SKM-1 treated with dmso at 0.1 percent for 144 hours (cell line): ENCODE measurements around the gene EI24.

Experiments used
- DNase-seq: peaks from one replicate; lab custom pipeline; 2025; ENCODE audit not compliant: unreplicated experiment; lab: John Stamatoyannopoulos, UW

Gene EI24

DNA sequence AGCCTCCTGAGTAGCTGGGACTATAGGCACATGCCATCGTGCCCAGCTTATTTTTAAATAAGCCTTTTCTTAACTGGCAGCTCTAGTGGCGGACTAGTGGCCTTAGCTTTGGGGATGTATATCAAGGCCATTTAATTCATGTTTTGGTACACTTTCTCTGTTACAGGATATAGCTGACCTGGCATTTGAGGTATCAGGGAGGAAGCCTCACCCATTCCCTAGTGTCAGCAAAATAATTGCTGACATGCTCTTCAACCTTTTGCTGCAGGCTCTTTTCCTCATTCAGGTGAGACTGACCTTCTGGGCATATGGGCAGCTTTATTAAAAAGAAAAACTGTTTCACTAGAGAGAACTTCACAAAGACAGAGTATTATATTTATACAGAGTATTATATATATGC lies 9.5 kb downstream of the EI24 start:
- no peak for DNase-seq

DNA sequence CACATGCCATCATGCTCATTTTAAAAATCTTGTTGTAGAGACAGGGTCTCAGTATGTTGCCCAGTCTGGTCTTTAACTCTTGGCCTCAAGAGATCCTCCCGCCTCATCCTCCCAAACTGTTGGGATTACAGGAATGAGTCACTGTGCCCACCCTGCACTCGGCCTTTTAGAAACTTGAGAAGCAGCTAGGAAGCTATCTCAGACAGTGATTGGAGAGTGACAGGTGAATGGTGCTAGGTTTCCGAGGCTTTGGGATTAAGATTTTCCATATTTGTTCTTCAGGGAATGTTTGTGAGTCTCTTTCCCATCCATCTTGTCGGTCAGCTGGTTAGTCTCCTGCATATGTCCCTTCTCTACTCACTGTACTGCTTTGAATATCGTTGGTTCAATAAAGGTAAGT lies 10.5 kb downstream of the EI24 start:
- DNase-seq: no peak

DNA sequence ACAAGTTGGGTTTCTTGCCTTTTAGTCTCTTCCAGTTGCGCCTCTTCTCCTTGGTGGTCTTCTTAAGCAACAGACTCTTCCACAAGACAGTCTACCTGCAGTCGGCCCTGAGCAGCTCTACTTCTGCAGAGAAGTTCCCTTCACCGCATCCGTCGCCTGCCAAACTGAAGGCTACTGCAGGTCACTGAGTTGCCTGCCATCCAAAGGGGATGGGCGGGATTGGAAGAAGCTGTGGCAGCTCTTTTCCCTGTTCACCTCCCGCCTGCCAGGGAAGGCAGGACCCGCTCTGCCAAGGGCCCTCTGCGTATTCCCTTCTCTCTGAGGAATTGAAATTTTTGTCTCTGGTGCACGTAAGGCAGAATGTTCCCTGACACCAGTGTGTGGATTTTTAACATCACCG lies 14.2 kb downstream of the EI24 start:
- DNase-seq: no peak

DNA sequence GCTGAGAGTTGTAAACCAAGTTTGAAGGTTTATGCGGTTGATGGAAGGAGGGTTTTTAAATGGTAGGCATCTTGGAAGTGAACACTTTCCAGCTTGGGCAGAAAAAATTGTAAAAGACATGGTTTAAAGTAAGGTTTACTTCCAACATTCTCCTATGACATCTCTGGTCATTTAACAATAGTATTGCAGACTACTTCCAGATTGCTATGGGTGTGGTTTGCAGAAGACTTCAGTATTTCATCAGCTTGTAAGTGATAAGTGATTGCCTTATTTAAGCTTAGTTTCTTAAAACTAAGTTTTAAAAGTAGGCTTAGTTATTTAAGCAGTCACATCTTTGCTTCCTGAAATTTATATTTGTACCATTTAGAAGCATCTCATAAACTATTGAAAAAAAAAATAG lies 16.2 kb downstream of the EI24 start:
- DNase-seq: no peak

DNA sequence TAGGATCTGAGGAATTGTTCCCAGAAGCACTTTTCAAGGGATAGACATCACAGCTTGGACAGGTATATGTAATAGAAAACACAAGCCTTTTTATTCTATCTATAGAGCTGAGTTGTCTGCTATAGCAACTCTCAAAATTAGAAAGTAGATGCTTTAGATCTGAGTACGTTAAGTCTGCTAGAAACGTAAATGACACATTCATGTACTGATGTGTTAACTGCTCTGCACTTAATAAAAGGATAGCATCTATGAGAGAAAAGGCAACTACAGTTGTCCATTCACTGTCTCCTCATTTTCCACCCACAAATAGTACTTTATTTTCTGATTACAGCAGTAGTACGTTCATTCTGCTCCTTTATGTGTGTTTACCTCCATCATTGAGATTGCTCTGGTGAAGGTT lies 17.3 kb downstream of the EI24 start:
- DNase-seq: no peak

DNA sequence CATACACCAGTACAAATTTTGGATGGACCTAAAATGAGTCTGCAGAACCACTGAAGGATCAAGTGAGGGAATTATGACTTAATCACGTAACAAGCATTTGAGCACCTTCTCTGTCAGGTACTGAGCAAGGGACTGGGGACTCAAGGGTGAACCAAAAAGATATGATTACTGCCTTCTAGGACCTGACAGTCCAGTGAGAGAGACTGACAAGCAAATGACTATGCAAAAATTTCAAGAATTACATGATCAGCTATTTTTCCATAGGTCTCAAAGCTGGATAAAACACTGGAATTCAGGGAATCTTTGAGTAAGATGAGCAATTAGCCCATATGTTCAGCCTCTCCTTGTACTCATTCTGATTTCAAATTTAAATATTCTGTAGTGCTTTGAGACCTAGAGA lies 18.2 kb downstream of the EI24 start:
- no peak for DNase-seq

DNA sequence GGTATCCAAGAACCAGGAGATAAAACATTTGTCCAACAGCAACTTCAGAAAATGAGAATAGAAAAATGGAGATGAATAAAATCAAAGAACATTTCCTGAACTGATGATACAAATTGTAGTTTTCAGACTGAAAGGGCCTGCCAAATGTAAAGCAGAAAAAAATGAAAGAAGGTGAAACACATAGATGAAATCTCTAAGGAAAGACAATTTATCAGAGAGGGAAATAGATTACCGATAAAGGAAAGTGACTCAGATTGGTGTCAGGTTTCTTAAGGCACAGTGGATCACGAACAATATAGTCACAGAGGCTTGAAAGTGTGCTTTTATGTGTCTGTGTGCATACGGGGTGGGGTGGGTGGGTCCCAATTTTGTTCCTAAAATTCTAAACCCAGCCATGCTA lies 19.2 kb downstream of the EI24 start:
- no peak for DNase-seq

DNA sequence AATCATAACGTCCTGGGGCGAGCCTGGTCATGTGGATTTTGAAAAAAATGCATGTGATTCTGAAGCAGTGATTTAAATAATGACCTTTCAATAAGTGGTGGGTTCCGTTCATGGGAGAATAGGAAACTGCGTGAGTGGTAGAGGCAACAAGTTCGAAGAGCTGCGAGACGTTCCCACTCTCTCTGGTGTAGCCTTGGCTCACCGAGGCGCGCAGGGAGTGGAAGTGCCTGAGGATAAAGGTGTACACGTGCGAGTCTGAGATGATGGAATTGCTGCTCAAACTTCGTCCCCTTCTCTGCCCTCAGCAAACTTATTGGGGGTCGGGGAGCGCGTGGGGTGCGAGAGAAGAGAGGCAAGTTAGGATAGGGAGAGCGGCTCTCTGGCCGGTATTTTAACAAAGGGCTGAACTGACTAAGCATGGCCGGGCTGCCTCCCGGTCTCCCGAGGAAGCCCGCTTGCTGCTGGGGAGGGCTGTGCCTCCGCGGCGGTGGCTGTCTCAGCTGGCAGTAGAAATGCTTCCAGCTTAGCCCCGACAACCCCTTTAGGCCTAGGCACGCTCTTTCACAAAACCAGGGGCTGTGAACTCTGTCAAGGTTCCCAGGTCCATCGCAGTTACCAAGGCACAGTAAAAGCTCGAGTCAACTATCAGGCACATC lies 22.5 kb downstream of the EI24 start:
- DNase-seq: no peak

DNA sequence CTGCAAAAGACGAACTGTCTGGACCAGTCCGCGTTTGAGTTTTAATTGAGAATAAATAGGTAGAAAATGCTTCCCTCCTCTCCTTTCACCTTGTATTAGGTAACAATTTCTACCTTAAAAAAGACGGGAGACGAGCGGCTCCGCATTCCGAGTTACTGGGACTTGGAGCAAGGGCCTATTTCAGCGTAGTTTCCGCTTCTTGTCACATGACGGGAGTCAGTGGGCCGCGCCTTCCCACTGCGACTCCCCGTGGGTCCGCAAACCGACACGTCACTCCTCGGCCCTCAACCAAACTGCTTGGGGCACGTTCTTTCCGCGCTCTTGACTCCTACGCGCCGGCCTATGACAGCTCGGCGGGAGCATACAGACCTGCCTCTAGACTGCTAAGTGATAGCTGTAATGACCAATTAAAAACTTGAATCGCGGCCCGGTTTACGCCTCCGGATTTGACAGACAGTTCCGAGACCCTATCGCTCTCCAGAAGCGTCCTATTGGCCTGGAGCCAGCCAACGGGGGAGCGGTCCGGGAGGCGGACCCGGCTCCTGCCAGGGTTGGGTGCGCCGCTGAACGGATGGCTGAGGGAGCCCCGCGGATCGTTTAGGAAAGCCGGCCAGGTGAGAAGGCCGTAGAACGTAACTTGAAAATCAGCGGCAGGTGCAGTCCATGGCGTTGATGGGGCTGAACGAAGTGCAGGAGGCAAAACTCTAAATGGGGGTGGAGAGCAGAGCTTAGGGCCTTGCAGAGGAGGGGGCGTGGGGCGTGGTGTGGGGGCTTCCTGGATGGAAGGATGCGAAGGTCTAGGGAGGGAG lies 23.2 kb downstream of the EI24 start, which contains the start of gene STT3A:
Gene STT3A (plus strand): TSS at position 548 of the 809 bp plus-strand sequence. CDS start 3,064 bp downstream, outside the sequence.
- peak; percentile 99 for DNase-seq

DNA sequence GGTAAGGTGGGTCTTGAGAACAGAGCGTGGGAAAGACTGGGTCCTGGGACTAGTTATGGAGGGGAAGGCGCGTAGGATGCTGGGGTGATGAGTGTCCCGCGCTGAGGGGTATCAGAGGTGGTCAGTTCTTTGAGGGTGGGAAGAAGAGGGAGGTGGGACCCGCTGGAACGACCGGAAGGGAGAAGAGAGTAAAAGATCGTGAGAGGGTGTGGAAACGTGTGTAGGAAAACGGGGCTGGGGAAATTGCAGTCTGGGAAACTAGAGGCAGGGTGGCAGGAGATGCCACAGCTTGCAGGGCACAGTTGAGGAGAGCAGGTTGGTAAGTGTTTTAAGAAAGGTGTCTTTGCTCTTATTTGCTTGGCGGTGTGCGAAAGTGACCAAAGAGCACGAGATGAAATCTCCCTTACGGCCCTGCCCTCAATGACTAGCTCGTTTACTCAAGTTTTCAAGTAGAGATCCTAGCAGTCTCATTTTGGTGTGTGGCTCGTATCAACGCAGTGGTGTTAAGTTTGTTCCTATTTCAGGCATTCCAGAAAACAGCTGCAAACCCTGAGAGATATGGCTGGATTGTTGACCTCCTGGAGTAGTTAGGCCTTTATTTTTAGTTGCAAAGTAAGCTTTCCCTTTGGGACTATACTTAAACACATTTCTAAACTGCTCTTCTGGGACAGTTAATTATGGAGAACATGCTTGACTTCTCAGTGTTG lies 24.0 kb downstream of the EI24 start:
- no peak for DNase-seq

DNA sequence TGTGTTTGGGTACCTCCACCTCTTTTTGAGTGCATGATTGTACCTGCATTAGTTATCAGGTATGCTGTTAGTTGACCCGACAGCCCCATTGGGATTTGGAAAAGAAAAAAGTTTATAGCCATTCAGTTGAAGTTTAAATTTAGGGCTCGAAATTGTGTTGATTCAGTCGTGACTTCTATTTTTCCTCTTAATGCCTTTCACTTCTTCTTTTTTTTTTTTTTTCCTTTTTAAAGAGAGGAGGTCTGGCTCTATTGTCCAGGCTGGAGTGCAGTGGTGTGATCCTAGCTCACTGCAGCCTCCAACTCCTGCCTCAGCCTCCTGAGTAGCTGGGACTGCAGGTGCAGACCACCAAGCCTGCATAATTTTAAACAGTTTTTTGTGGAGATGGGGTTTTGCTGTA lies 25.7 kb downstream of the EI24 start:
- no peak for DNase-seq

DNA sequence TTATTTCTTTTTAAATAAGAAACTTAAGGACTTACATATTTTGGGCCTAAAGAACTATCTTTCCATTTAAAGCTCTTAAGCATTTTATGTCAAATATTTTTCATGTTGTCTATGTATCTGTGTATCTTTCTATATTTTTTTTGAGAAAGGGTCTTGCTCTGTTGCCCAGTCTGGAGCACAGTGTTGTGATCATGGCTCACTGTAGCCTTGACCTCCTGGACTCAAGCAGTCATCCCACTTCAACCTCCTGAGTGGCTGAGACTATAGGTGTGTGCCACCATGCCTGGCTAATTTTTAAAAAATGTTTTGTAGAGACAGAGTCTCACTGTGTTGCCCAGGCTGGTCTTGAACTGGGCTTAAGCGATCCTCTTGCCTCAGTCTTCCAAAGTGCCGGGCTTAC lies 31.4 kb downstream of the EI24 start:
- DNase-seq: no peak

DNA sequence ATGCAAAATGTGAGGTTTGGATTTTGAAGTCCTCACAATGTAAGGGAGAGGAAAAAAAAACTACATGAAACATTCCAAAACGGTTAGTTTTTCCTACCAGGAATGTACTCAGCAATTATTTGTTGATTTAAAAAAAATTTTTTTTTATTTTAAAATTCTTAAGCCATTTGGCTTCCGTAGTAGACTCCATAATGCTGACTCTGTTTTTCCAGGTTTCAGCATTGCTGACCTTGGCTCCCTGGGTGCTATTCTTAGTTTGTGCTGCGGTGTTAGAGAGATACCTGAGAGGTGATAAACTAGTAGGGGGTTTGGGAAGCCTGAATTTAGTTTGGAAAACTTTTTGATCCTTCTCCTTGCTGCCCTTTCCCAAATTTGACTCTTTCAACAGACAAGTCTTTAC lies 33.9 kb downstream of the EI24 start:
- no peak for DNase-seq

DNA sequence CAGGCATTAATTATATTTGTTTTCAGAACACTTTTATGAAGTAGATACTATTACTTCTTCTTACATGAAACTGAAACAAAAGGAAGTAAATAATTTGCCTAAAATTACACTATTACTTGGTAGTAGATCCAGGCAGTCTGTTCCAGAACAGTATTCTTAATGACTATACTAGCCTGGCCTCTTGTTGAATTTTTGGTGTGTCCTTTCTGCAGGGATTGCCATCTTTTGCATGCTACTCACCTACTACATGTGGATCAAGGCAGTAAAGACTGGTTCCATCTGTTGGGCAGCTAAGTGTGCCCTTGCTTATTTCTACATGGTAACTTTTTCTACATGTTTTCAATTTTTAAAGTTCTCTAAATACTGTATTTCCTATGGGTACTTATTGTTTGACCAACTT lies 36.1 kb downstream of the EI24 start:
- DNase-seq: no peak

DNA sequence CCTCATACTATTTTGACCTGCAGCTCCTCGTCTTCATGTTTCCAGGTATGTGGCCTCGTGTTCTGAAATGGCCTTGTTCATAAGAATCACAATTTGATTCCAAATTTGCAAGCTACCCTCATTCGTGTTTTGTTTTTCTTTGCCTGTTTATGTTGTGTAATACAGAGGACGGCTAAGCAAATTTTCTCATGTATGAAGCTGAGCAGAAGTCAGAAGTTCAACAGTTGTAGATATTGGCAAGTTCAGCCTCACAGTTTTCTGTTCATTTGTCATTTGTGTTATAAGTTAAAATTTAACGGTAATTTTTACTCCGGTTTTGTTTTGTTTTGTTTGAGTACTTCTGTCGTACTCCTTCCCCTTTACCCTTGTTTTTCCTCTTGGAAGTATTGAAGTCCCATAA lies 40.3 kb downstream of the EI24 start:
- DNase-seq: no peak

DNA sequence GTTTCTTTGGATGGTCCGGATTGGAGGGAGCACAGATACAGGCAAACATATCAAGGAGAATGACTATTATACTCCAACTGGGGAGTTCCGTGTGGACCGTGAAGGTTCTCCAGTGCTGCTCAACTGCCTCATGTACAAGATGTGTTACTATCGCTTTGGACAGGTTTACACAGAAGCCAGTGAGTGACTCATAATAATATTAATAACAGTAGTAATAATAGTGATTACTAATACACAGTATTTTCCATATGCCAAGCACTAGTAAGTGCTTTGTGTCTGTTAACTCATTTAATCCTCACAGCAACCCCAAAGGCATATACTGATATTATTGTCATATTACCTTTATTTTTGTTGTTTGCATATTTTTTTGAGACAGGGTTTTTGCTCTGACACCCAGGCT lies 49.1 kb downstream of the EI24 start:
- DNase-seq: no peak

DNA sequence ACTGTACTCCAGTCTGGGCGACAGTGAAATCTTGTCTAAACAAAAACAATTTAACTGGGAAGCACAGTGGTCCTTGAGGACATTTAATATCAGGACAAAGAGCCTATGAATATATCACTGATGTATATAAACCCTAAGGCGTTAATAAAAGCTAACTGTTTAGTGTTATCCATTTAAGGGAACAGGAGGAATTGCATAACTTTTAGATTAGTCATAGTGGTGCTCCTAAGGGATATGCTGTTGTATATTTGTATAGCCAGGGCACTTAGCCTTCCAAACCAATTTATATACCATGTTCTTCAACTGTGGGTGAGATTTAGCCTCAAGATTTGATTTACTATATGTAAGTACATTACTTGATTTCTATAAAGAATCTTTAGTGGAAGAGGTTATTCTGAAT lies 52.7 kb downstream of the EI24 start:
- no peak for DNase-seq

DNA sequence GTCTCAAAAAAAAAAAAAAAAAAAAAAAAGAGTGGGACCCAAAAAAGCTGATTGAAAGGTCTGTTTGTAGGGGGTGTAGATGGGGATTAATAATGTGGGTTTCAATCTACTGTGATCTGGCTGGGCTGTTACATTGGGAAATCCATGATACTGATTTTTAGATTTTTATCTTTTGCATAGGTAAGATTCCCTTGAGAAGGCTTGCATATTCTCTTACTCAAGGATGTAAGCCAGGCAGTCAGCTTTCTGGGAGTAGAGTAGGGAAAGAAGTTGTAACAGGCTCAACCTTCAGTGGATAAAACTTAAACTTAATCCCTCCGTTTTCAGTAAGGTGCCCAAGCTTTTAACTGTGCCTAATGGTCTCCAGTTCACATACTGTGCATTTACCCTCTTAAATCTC lies 53.8 kb downstream of the EI24 start:
- DNase-seq: no peak

DNA sequence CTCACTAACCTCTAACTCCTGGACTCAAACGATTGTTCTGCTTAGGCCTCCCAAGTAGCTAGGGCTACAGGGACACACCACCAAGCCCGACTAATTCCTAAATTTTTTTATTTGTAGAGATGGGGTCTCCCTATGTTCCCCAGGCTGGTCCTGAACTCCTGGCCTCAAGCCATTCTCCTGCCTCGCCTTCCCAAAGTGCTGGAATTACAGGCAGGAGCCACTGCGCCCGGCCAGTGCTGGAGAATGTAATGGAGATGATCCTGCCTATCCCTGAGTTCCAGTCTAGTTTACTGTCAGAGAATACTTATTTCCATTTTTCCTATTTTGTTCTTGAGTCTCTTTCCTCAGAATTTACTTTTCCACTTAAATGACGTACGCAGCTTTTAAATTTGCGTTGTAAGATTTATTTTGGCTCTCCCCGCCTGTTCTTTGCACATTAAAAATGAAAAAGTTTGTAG lies 55.5 kb downstream of the EI24 start, which contains the start of gene CHEK1:
Gene CHEK1 (plus strand): TSS at position 408 of the 458 bp plus-strand sequence. CDS start 1,606 bp downstream, outside the sequence.
- DNase-seq: no peak

DNA sequence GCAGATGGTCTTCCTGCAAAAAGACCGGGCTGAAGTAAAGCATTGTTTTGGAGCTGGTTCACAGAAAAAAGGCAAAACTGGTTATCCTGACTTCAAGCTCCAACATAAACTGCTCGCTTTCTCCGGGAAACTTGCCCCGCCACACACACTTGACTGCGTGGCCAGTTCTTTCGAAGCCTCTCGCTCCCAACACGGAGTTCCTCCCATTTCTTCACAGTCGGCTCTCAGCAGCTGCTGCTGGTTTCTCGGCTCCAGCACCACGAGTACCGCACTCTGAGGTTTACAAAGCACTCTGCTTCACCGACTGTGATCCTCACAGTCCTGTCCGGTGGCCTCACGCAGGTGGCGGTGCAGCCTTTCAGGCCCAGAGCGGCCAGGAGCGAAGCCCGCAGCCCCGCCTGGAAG lies 56.0 kb downstream of the EI24 start:
- DNase-seq: peak; percentile 25

DNA sequence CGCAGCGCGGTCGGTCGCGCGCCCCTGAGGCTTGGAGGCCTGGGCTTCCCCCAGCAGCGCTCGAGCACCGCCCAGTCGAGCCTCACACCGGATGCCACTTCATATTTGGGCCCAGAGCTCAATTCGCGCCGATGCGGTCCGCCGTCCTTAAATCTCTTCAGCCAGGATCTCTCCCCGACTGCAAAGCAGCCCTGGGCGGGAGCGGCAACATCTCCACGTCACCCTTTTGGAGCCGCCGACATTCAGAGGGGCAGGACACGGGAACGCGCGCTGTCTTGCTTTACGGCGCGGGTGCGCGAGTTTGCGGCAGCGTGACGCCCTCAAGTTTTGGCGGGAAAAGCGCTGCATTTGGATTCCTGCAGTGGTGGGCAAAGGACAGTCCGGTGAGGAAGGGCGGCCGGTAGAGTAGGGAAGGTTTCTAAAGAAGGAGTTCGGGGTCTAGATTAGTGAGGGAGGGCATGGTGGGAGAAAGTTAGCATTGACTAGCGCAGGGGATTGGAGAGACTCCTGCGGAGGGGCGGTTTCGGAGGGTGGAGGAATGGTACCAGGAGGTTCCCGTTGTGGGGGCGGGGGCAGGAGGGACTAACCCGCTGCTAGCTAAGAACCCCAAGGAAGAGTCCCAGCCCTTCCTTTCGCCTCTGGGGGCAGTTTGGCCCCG lies 56.5 kb downstream of the EI24 start:
- peak; percentile 90 for DNase-seq
